HG02588 (cell line): ENCODE measurements around the gene ZNF280A.
"Not testable (repeated sequence)": the region's sequence is repeated elsewhere in the genome, so short reads cannot be mapped to it uniquely, and the experiment has no call there.

ENCODE experiments used
- ATAC-seq: cut with Tn5 transposase; IDR thresholded peaks from one replicate; pipeline ENCODE4 v1.9.1; 2021; ENCODE audit warnings: mild to moderate bottlenecking, moderate library complexity; ENCODE audit not compliant: unreplicated experiment

Gene ZNF280A

GRCh38 chr22:22469527-22469926 is 50.5 kb downstream of the ZNF280A start:
- no peak for ATAC-seq

- not testable (repeated sequence) for ATAC-seq
Measured at GRCh38 chr22:22468794-22469469, 51.1 kb downstream of the ZNF280A start.

DNA sequence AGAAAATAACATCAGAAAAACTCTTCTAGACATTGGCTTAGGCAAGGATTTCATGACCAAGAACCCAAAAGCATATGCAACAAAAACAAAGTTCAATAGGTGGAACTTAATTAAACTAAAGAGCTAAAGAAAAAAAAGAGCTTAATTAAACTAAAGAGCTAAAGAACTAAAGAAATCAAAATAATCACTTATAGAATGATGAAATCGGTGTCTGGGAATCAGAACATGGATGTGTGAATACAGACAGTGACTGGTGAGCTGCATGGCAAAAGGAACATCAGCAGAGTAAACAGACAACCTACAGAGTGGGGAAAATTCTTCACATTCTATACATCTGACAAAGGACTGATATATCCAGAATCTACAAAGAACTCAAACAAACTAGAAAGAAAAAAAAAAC is 53.0 kb downstream of the ZNF280A start:
- no peak for ATAC-seq

DNA sequence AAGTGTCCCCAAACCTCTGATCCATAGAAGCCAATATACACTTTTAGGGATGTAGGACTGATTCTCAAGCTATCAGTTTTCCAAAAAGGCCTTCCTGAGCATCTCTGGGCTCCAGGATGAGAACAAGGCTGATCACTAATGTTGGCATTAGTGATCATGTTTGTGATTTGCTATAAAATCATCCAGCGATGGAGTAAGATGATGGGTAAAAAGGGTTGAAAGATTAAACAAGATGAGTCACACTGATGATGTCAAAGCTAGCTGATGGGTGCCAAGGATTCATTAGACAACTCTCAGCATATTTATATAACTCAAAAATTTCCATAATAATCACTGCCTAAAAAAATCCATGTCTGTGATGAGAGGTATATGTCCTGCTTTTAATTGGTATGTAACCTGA is 54.3 kb downstream of the ZNF280A start:
- ATAC-seq, result no peak

- ATAC-seq, result no peak
Measured at GRCh38 chr22:22465094-22465602, 54.9 kb downstream of the ZNF280A start.

GRCh38 chr22:22464541-22465054 is 55.5 kb downstream of the ZNF280A start:
- ATAC-seq, result no peak

- no peak for ATAC-seq
Measured at GRCh38 chr22:22463855-22464540, 56.1 kb downstream of the ZNF280A start.
